ENCODE measurements around the gene INPP4A. TPM values are rescaled to one million over a fixed set of nuclear protein-coding genes. Genes with fewer than 3 reads are reported as not detected.

Gene INPP4A
- total and polyA plus RNA-seq, 10 of the 15 experiments (the other 5 are each of a cell fraction or from before 2014, with no cell fraction given), result 4.7 to 62.3 (median 36.9) TPM

DNA sequence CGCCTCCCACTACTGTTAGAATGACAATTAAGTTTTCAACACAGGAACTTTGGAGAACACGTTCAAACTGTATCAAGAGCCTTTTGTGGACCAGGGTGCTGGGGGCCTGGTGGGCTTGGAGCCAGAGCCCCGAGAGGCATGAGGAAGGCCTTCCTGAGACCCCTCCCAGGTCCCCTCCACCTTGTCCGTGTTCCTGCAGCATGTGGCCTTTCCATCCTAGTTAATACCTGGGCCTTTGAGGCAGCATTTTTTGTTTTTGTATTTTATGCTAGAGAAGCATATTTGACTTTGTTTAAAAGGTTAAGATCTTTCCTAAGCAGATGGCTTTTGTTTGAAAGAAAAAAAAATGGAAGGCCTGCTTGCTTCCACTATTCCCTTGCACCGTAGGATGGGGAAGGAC, 68.0 kb downstream of the INPP4A start:
- Histone ChIP-seq H3K9ac (ENCODE audit: control insufficient read depth, insufficient read depth, low read length) (no peak overlapping the region), H2AFZ (ENCODE audit: control insufficient read depth, low read depth, low read length) (no peak overlapping the region), H3K4me2 (ENCODE audit: control insufficient read depth, insufficient read depth) (no peak overlapping the region), H3K79me2 (ENCODE audit: control insufficient read depth, insufficient read depth, low read length) (peaks cover 31% of the 10 kb centered on the region), H3K27me3 (replicated peaks in 1 of 2; ENCODE audit: control insufficient read depth in 2 of 2, insufficient read depth in 2 of 2, low read length in 1 of 2) (no peaks in the 10 kb centered on the region), H3K27ac (ENCODE audit: control insufficient read depth, insufficient read depth) (no peak overlapping the region), H3K9me3 (replicated peaks; ENCODE audit: control insufficient read depth, insufficient read depth, low read length) (no peaks in the 10 kb centered on the region), H4K20me1 (ENCODE audit: control insufficient read depth, insufficient read depth) (peaks cover 2% of the 10 kb centered on the region; the same call in 1 of the 2 replicates), H3K36me3 (ENCODE audit: control insufficient read depth in 2 of 2, insufficient read depth in 2 of 2, low read length in 1 of 2) (peaks cover 0 to 22% of the 10 kb centered on the region in 2 experiments), H3K4me3 (no peak overlapping the region), H3K4me1 (ENCODE audit: control insufficient read depth, insufficient read depth, low read length) (peaks cover 28% of the 10 kb centered on the region)
- FAIRE-seq (no peak), DNase-seq (ENCODE audit: low read depth, low spot score) (no peak), ATAC-seq (no peak)
- intact Hi-C loops (cut with micrococcal nuclease; ENCODE audit: unreplicated experiment), result no loop called here
- BruUV-seq (replicated peaks), result no TSS peak
- SMC1A ChIA-PET (ENCODE audit: uncharacterized antibody, unreplicated experiment), result interaction anchor here (0.7 to 0.8 kb wide), 2 partner anchors 25 to 45 kb away, joined by 3 read pairs; no protein-coding TSS in a partner anchor
- WGBS (ENCODE audit: insufficient coverage, insufficient replicate concordance, low lambda C conversion rate, missing lambda C conversion rate), result 87% methylated on average over 5 of the region's 5 CpGs
- POLR2A ChIA-PET, result no interaction called here
- RAD21 ChIA-PET (ENCODE audit: unreplicated experiment), result no interaction called here
- CTCF ChIA-PET, result no interaction called here
- in situ Hi-C loops (cut with MboI), result no loop called here
- TF ChIP-seq ATF7 (IDR thresholded peaks at IDR 0.05; ENCODE audit: low read depth) (no peak), CHD2 (IDR thresholded peaks at IDR 0.05; ENCODE audit: borderline replicate concordance, low read depth, low read length) (no peak), JUND (IDR thresholded peaks at IDR 0.05; ENCODE audit: low read depth, low read length) (no peak), TARDBP (IDR thresholded peaks at IDR 0.05; ENCODE audit: borderline replicate concordance) (no peak), SUZ12 (IDR thresholded peaks at IDR 0.05; ENCODE audit: unreplicated experiment) (no peak), E2F8 (IDR thresholded peaks at IDR 0.05; ENCODE audit: low read depth, partially characterized antibody) (no peak), SIX5 (IDR thresholded peaks at IDR 0.05; ENCODE audit: low read depth, low read length, severe bottlenecking) (no peak), PAX5 (IDR thresholded peaks at IDR 0.05; ENCODE audit: borderline replicate concordance, low read depth, low read length) (no peak), TCF12 (IDR thresholded peaks at IDR 0.05; ENCODE audit: low read depth, low read length) (no peak), E2F4 (IDR thresholded peaks at IDR 0.05; ENCODE audit: low read depth, low read length) (no peak), SMC3 (IDR thresholded peaks at IDR 0.05; ENCODE audit: borderline replicate concordance, low read length) (no peak), ELK1 (IDR thresholded peaks at IDR 0.05; ENCODE audit: low read depth, low read length) (no peak), CBX3 (IDR thresholded peaks at IDR 0.05; ENCODE audit: borderline replicate concordance, low read depth) (no peak)
- TF ChIP-seq, protein P1, sequence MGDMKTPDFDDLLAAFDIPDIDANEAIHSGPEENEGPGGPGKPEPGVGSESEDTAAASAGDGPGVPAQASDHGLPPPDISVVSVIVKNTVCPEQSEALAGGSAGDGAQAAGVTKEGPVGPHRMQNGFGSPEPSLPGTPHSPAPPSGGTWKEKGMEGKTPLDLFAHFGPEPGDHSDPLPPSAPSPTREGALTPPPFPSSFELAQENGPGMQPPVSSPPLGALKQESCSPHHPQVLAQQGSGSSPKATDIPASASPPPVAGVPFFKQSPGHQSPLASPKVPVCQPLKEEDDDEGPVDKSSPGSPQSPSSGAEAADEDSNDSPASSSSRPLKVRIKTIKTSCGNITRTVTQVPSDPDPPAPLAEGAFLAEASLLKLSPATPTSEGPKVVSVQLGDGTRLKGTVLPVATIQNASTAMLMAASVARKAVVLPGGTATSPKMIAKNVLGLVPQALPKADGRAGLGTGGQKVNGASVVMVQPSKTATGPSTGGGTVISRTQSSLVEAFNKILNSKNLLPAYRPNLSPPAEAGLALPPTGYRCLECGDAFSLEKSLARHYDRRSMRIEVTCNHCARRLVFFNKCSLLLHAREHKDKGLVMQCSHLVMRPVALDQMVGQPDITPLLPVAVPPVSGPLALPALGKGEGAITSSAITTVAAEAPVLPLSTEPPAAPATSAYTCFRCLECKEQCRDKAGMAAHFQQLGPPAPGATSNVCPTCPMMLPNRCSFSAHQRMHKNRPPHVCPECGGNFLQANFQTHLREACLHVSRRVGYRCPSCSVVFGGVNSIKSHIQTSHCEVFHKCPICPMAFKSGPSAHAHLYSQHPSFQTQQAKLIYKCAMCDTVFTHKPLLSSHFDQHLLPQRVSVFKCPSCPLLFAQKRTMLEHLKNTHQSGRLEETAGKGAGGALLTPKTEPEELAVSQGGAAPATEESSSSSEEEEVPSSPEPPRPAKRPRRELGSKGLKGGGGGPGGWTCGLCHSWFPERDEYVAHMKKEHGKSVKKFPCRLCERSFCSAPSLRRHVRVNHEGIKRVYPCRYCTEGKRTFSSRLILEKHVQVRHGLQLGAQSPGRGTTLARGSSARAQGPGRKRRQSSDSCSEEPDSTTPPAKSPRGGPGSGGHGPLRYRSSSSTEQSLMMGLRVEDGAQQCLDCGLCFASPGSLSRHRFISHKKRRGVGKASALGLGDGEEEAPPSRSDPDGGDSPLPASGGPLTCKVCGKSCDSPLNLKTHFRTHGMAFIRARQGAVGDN (IDR thresholded peaks at IDR 0.05), result no peak

Measured in GM12878 (cell line).